K562 (cell line): Measurements from ENCODE around the gene RAB5A. TPM values are rescaled to one million over a fixed set of nuclear protein-coding genes. Genes with fewer than 3 reads are reported as not detected.

ENCODE experiments used
- CHD7 ChIP-seq: fragments of 200-600 bp; sonication (generic); IDR thresholded peaks from one replicate; pipeline ENCODE4 v1.6.1; 2012; ENCODE audit warnings: mild to moderate bottlenecking, low read depth, low read length, inconsistent platforms
- E2F6 ChIP-seq, 2 experiments: IDR thresholded peaks; 2 replicates each; pipeline ENCODE4 v1.6.1; 2011; ENCODE audit warnings: borderline replicate concordance in 1 of 2, control low read depth in 1 of 2, low read depth in 1 of 2, low read length in 1 of 2, mild to moderate bottlenecking in 1 of 2, mixed read lengths in 1 of 2, moderate library complexity in 1 of 2; ENCODE audit not compliant: insufficient read depth in 1 of 2, insufficient read length in 1 of 2, poor library complexity in 1 of 2, severe bottlenecking in 1 of 2; ENCODE audit errors: extremely low read depth in 1 of 2
- EGR1 ChIP-seq: fragments of 450-650 bp; conservative IDR thresholded peaks from 2 replicates; pipeline ENCODE4 v1.6.1; 2017; ENCODE audit warnings: mild to moderate bottlenecking
- GABPA ChIP-seq: fragments of 200-800 bp; sonication (Bioruptor generic); conservative IDR thresholded peaks from 2 replicates; pipeline ENCODE4 v1.6.1; 2016; ENCODE audit warnings: low read depth, missing genetic modification characterization, missing compliant biosample characterization
- HNRNPLL ChIP-seq: fragments of 200-400 bp; formaldehyde crosslinking; IDR thresholded peaks from 2 replicates; pipeline ENCODE4 v1.6.1; 2017; ENCODE audit warnings: low read length, low read depth, mild to moderate bottlenecking; ENCODE audit not compliant: poor library complexity, severe bottlenecking
- IRF2 ChIP-seq: sonication (generic); formaldehyde crosslinking; IDR thresholded peaks from 2 replicates; pipeline ENCODE4 v1.8.1; 2022; ENCODE audit warnings: mild to moderate bottlenecking, missing genetic modification reagents
- KDM2B ChIP-seq: fragments of 250-450 bp; sonication (Bioruptor Pico); IDR thresholded peaks from 2 replicates; pipeline ENCODE4 v1.8.0; 2021; ENCODE audit warnings: mild to moderate bottlenecking, moderate library complexity
- SREBF2 ChIP-seq: sonication (generic); formaldehyde crosslinking; IDR thresholded peaks from 2 replicates; pipeline ENCODE4 v1.4.0; 2020; ENCODE audit warnings: mild to moderate bottlenecking, missing genetic modification reagents
- ZNF175 ChIP-seq: fragments of 200-800 bp; sonication (Bioruptor generic); IDR thresholded peaks from 2 replicates; pipeline ENCODE4 v1.6.1; 2016; ENCODE audit warnings: low read depth, mild to moderate bottlenecking, missing genetic modification characterization, missing compliant biosample characterization
- ZNF584 ChIP-seq: fragments of 200-800 bp; sonication (Bioruptor generic); IDR thresholded peaks from 2 replicates; pipeline ENCODE4 v1.6.1; 2016; ENCODE audit warnings: low read depth, mild to moderate bottlenecking, missing genetic modification characterization, missing compliant biosample characterization
- polyA plus RNA-seq, 8 experiments: library from polyadenylated mRNA; depleted of rRNA in 4 of 8; stranded (reverse) in 5 of 8; unstranded in 3 of 8; fragments of >200 nt; fragmentation: Nextera tagmentation in 2 of 8; fragmentation: Illumina TruSeq in 1 of 8; extraction: Ambion mirVana in 2 of 8; extraction: Trizol in 1 of 8; gene quantifications; 2 replicates each; pipeline versions ENCODE4 v1.2.1 to v1.2.3, GENCODE V29; 2011 to 2014; ENCODE audit warnings: inconsistent platforms in 1 of 8, missing spikeins in 1 of 8
- total RNA-seq, 7 experiments: library from RNA; depleted of rRNA in 6 of 7; stranded (reverse); fragments of >200 nt in 6 of 7; fragmentation: Illumina TruSeq in 2 of 7; extraction: Trizol in 2 of 7; gene quantifications; 2 replicates each; pipeline versions ENCODE4 v1.2.1 to v1.2.3, GENCODE V29; 2011 to 2021; ENCODE audit warnings: low replicate concordance in 1 of 7
- TF ChIP-seq, protein P1 (sequence below): sonication (generic); formaldehyde crosslinking; IDR thresholded peaks from 2 replicates; pipeline ENCODE4 v1.8.0; 2023; ENCODE audit warnings: mild to moderate bottlenecking, missing genetic modification reagents

The RAB5A gene
- total and polyA plus RNA-seq, 9 of the 15 experiments (the other 6 are each of a cell fraction or from before 2014, with no cell fraction given), result 28.3 to 64.2 (median 49.0) TPM

DNA sequence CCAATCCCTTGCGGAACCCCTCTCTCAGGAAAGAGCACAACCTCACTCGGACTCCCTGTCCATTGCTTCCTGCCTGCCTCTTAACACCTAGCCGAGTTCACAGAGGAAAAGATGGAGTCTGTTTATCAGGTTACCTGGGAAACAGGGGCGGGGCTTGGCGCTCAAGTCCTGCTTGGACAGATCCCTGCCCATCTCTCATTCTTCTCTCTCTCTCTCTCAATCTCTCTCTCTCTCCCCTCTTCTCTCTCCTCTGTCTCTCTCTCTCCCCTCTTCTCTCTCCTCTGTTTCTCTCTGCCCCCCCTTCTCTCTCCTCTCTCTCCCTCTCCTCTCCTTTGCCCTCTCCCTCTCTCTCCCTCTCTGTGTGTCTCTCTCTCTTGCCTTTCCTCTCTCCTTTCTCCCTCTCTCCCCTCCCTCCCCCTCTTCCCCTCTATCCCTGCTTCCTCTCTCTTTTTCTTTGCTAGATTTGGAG is 12.8 kb upstream of the RAB5A start, which contains the start of gene EFHB (continued):
- TF ChIP-seq CHD7 (no peak), SREBF2 (no peak), HNRNPLL (no peak), E2F6 (IDR thresholded peaks at IDR 0.05; ENCODE audit: borderline replicate concordance in 1 of 2, extremely low read depth in 1 of 2, insufficient read depth in 1 of 2, insufficient read length in 1 of 2, low read depth in 1 of 2, low read length in 1 of 2, poor library complexity in 1 of 2, severe bottlenecking in 1 of 2) (no peak), EGR1 (no peak), ZNF175 (no peak), IRF2 (no peak), KDM2B (CRISPR knock-in tag) (no peak), GABPA (tag) (no peak), ZNF584 (CRISPR knock-in tag) (no peak)
- TF ChIP-seq, protein P1, sequence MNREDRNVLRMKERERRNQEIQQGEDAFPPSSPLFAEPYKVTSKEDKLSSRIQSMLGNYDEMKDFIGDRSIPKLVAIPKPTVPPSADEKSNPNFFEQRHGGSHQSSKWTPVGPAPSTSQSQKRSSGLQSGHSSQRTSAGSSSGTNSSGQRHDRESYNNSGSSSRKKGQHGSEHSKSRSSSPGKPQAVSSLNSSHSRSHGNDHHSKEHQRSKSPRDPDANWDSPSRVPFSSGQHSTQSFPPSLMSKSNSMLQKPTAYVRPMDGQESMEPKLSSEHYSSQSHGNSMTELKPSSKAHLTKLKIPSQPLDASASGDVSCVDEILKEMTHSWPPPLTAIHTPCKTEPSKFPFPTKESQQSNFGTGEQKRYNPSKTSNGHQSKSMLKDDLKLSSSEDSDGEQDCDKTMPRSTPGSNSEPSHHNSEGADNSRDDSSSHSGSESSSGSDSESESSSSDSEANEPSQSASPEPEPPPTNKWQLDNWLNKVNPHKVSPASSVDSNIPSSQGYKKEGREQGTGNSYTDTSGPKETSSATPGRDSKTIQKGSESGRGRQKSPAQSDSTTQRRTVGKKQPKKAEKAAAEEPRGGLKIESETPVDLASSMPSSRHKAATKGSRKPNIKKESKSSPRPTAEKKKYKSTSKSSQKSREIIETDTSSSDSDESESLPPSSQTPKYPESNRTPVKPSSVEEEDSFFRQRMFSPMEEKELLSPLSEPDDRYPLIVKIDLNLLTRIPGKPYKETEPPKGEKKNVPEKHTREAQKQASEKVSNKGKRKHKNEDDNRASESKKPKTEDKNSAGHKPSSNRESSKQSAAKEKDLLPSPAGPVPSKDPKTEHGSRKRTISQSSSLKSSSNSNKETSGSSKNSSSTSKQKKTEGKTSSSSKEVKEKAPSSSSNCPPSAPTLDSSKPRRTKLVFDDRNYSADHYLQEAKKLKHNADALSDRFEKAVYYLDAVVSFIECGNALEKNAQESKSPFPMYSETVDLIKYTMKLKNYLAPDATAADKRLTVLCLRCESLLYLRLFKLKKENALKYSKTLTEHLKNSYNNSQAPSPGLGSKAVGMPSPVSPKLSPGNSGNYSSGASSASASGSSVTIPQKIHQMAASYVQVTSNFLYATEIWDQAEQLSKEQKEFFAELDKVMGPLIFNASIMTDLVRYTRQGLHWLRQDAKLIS (CRISPR knock-in tag), result no peak
